Caco-2 (cell line): Measurements from ENCODE around the gene ARHGAP42. TPM values are rescaled to one million over a fixed set of nuclear protein-coding genes. Genes with fewer than 3 reads are reported as not detected.

Experiments
- BruUV-seq: library from RNA; stranded (reverse); fragments of 400-500 nt; replicated peaks from 2 replicates; lab custom pipeline; 2021; lab: Mats Ljungman, UMichigan
- CTCF ChIA-PET: fragments of 300-600 bp; sonication (Branson Sonifier 250); formaldehyde crosslinking; loops from one replicate; lab custom pipeline; 2022; ENCODE audit warnings: antibody characterized with exemption; lab: Charles Lee
- POLR2A ChIA-PET: fragments of 300-600 bp; sonication (Branson Sonifier 250); formaldehyde crosslinking; loops from one replicate; lab custom pipeline; 2022; ENCODE audit warnings: antibody characterized with exemption; lab: Charles Lee
- DNase-seq, 2 experiments: peaks; one replicate each; pipeline versions ENCODE4 v3.0.0 to v3.0.0-alpha.2; 2020 to 2022
- H3K27me3 ChIP-seq: replicated peaks from 2 replicates; pipeline ENCODE4 v1.6.0; 2011; ENCODE audit warnings: low read length; ENCODE audit not compliant: control insufficient read depth, insufficient read depth
- H3K36me3 ChIP-seq: 2 replicates; pipeline ENCODE4 v1.5.1; 2011; ENCODE audit warnings: low read length; ENCODE audit not compliant: control insufficient read depth, insufficient read depth
- H3K4me1 ChIP-seq: fragments of 250-450 bp; sonication (Bioruptor Pico); 2 replicates; pipeline ENCODE4 v1.5.1; 2020; ENCODE audit warnings: mild to moderate bottlenecking
- H3K4me3 ChIP-seq: 2 replicates; pipeline ENCODE4 v1.5.1; 2011; ENCODE audit warnings: low read depth, mild to moderate bottlenecking, control low read depth, low read length
- H3K9me3 ChIP-seq: fragments of 250-450 bp; sonication (Bioruptor Pico); 2 replicates; pipeline ENCODE4 v1.5.1; 2020; ENCODE audit warnings: mild to moderate bottlenecking, moderate library complexity
- H3K27ac Mint-ChIP-seq: one replicate; pipeline ENCODE4 v1.8.0; 2022; ENCODE audit warnings: mixed read lengths; ENCODE audit not compliant: unreplicated experiment
- H3K27me3 Mint-ChIP-seq: one replicate; pipeline ENCODE4 v1.8.0; 2022; ENCODE audit warnings: mixed read lengths; ENCODE audit not compliant: insufficient read depth, unreplicated experiment
- H3K36me3 Mint-ChIP-seq: one replicate; pipeline ENCODE4 v1.8.0; 2022; ENCODE audit warnings: mild to moderate bottlenecking, mixed read lengths; ENCODE audit not compliant: insufficient read depth, unreplicated experiment
- H3K4me1 Mint-ChIP-seq: one replicate; pipeline ENCODE4 v1.8.0; 2022; ENCODE audit warnings: low read depth, mixed read lengths; ENCODE audit not compliant: unreplicated experiment
- H3K4me3 Mint-ChIP-seq: one replicate; pipeline ENCODE4 v1.8.0; 2022; ENCODE audit warnings: mild to moderate bottlenecking, moderate library complexity, mixed read lengths; ENCODE audit not compliant: unreplicated experiment
- H3K9me3 Mint-ChIP-seq: one replicate; pipeline ENCODE4 v1.8.0; 2022; ENCODE audit warnings: mixed read lengths; ENCODE audit not compliant: unreplicated experiment
- intact Hi-C: fragments of 100-400 bp; cut with micrococcal nuclease; formaldehyde crosslinking; loops from one replicate; pipeline ENCODE4 v1.10.0; 2022; ENCODE audit not compliant: unreplicated experiment
- total RNA-seq: library from RNA; stranded (reverse); gene quantifications from 2 replicates; pipeline ENCODE4 v1.2.3, GENCODE V29; 2022
- TF ChIP-seq, protein P1 (sequence below), 2 experiments: fragments of 200-600 bp in 1 of 2; IDR thresholded peaks; 1 replicate in 1 of 2; 2 replicates in 1 of 2; pipeline versions ENCODE4 v1.5.1 to v1.8.0; 2011 to 2022; ENCODE audit warnings: antibody characterized with exemption in 1 of 2, control low read depth in 1 of 2, inconsistent platforms in 1 of 2, low read depth in 1 of 2, low read length in 1 of 2, mild to moderate bottlenecking in 1 of 2, moderate library complexity in 1 of 2; ENCODE audit not compliant: insufficient read depth in 1 of 2, severe bottlenecking in 1 of 2, unreplicated experiment in 1 of 2

ARHGAP42 gene
- total RNA-seq, 1 experiment from 2014 or later, result 8.4 TPM

DNA sequence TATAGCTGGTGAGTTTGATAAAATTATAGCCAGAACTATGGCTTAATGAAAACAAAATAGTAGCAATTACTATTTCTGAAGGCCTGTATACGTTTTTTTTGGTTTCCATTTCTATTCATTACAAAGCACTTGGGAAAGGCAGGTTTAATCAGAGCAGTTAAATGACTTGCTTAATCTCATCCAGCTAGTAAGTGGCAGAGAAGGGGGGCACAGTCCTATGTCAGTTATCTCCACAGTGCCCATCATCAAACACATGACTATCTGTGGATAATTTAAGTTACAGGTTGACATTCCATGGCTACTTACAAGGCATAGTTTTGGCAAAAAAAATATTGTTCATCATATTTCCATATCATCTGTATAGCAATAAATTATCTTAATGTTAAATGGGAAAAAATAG is 348.8 kb downstream of the ARHGAP42 start:
- BruUV-seq, result no TSS peak
- no peak for DNase-seq
- Mint-ChIP-seq H3K9me3 (no peaks in the 10 kb centered on the region), H3K36me3 (no peaks in the 10 kb centered on the region), H3K4me1 (no peaks in the 10 kb centered on the region), H3K27ac (no peak overlapping the region), H3K4me3 (no peak overlapping the region), H3K27me3 (peaks cover 11% of the 10 kb centered on the region)
- no peaks in the 10 kb centered on the region for H3K36me3 ChIP-seq
- intact Hi-C loops, result no loop called here
- POLR2A ChIA-PET, result no interaction called here
- no peaks in the 10 kb centered on the region for H3K9me3 ChIP-seq
- H3K4me1 ChIP-seq, result no peaks in the 10 kb centered on the region
- TF ChIP-seq, protein P1, sequence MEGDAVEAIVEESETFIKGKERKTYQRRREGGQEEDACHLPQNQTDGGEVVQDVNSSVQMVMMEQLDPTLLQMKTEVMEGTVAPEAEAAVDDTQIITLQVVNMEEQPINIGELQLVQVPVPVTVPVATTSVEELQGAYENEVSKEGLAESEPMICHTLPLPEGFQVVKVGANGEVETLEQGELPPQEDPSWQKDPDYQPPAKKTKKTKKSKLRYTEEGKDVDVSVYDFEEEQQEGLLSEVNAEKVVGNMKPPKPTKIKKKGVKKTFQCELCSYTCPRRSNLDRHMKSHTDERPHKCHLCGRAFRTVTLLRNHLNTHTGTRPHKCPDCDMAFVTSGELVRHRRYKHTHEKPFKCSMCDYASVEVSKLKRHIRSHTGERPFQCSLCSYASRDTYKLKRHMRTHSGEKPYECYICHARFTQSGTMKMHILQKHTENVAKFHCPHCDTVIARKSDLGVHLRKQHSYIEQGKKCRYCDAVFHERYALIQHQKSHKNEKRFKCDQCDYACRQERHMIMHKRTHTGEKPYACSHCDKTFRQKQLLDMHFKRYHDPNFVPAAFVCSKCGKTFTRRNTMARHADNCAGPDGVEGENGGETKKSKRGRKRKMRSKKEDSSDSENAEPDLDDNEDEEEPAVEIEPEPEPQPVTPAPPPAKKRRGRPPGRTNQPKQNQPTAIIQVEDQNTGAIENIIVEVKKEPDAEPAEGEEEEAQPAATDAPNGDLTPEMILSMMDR (IDR thresholded peaks at IDR 0.05; ENCODE audit: insufficient read depth in 1 of 2, low read depth in 1 of 2, low read length in 1 of 2, severe bottlenecking in 1 of 2, unreplicated experiment in 1 of 2), result no peak
- no peak overlapping the region for H3K4me3 ChIP-seq
- H3K27me3 ChIP-seq, result no peaks in the 10 kb centered on the region
- CTCF ChIA-PET, result no interaction called here
